Activated CD4-positive, alpha-beta T cell treated with anti-CD3 and anti-CD28 coated beads for 24 hours (primary cell): ENCODE measurements around the gene TELO2.
"Not testable (repeated sequence)": the region's sequence is repeated elsewhere in the genome, so short reads cannot be mapped to it uniquely, and the experiment has no call there.

ENCODE experiments used
- DNase-seq, 2 donors: peaks; one replicate each; pipeline ENCODE4 v3.0.0-alpha.2; 2020; ENCODE audit warnings: low read depth in 2 of 2

TELO2 gene

GRCh38 chr16:1475552-1476114 lies 17.5 kb upstream of the TELO2 start:
- DNase-seq, result no peak

GRCh38 chr16:1477033-1477432 lies 16.1 kb upstream of the TELO2 start:
- no peak for DNase-seq

- DNase-seq, result not testable (repeated sequence)
Measured at GRCh38 chr16:1478937-1479336, 14.2 kb upstream of the TELO2 start.

GRCh38 chr16:1481906-1482835 lies 11.0 kb upstream of the TELO2 start:
- no peak for DNase-seq

- no peak for DNase-seq
Measured at GRCh38 chr16:1485847-1486496, 7.2 kb upstream of the TELO2 start.

GRCh38 chr16:1486551-1487390 lies 6.4 kb upstream of the TELO2 start:
- no peak for DNase-seq

GRCh38 chr16:1487395-1488053 lies 5.6 kb upstream of the TELO2 start:
- DNase-seq, result no peak

- no peak for DNase-seq
Measured at GRCh38 chr16:1488054-1488601, 5.0 kb upstream of the TELO2 start.

- DNase-seq, result no peak
Measured at GRCh38 chr16:1488619-1489018, 4.5 kb upstream of the TELO2 start, which contains the start of gene PTX4. Gene PTX4 (minus strand): TSS chr16:1488944. CDS start chr16:1488909, 35 bp downstream.

GRCh38 chr16:1489077-1489476 lies 4.1 kb upstream of the TELO2 start:
- DNase-seq, result no peak

- DNase-seq, result no peak
Measured at GRCh38 chr16:1491327-1491726, 1.8 kb upstream of the TELO2 start.

- DNase-seq, result no peak
Measured at GRCh38 chr16:1492082-1492922, 858 bp upstream of the TELO2 start.

GRCh38 chr16:1493746-1494094 lies 560 bp downstream of the TELO2 start:
- DNase-seq, result no peak

GRCh38 chr16:1494129-1494640 lies 1.0 kb downstream of the TELO2 start:
- DNase-seq, result no peak

GRCh38 chr16:1494711-1495110 lies 1.6 kb downstream of the TELO2 start:
- no peak for DNase-seq

GRCh38 chr16:1495211-1495888 lies 2.2 kb downstream of the TELO2 start:
- DNase-seq, result no peak

- DNase-seq, result no peak
Measured at GRCh38 chr16:1495889-1496262, 2.7 kb downstream of the TELO2 start.

GRCh38 chr16:1496464-1496863 lies 3.3 kb downstream of the TELO2 start:
- DNase-seq, result no peak

- no peak for DNase-seq
Measured at GRCh38 chr16:1497014-1497598, 3.9 kb downstream of the TELO2 start.
